HCT116 (cell line): ENCODE measurements around the gene PAN3.

Source experiments
- CEBPB ChIP-seq: IDR thresholded peaks from 2 replicates; pipeline ENCODE4 v1.6.1; 2012; ENCODE audit warnings: low read depth
- CTCF ChIP-seq, 3 experiments: fragments of 200-600 bp in 1 of 3; sonication (generic) in 1 of 3; IDR thresholded peaks in 2 of 3; conservative IDR thresholded peaks in 1 of 3; 2 replicates each; pipeline ENCODE4 v1.5.1; 2012 to 2017; ENCODE audit warnings: low read depth in 2 of 3, low read length in 2 of 3, antibody characterized with exemption in 1 of 3, borderline replicate concordance in 1 of 3, control low read depth in 1 of 3, mild to moderate bottlenecking in 1 of 3, mixed read lengths in 1 of 3, mixed run types in 1 of 3, moderate library complexity in 1 of 3; ENCODE audit not compliant: insufficient read depth in 1 of 3
- EGR1 ChIP-seq: IDR thresholded peaks from 2 replicates; pipeline ENCODE4 v1.6.1; 2012; ENCODE audit warnings: low read depth
- ELF1 ChIP-seq: IDR thresholded peaks from 2 replicates; pipeline ENCODE4 v1.6.1; 2012; ENCODE audit warnings: low read depth, borderline replicate concordance
- EZH2 ChIP-seq: fragments of 200-600 bp; sonication (generic); IDR thresholded peaks from 2 replicates; pipeline ENCODE4 v1.6.1; 2017; ENCODE audit warnings: antibody characterized with exemption, mixed run types
- EZH2phosphoT487 ChIP-seq: fragments of 200-600 bp; IDR thresholded peaks from 2 replicates; pipeline ENCODE4 v1.6.1; 2018; ENCODE audit warnings: antibody characterized with exemption, borderline replicate concordance
- JUND ChIP-seq: IDR thresholded peaks from 2 replicates; pipeline ENCODE4 v1.6.1; 2012
- POLR2AphosphoS5 ChIP-seq: IDR thresholded peaks from 2 replicates; pipeline ENCODE4 v1.6.1; 2011; ENCODE audit warnings: mild to moderate bottlenecking, low read depth, low read length, moderate library complexity
- RAD21 ChIP-seq: IDR thresholded peaks from 2 replicates; pipeline ENCODE4 v1.6.1; 2012; ENCODE audit warnings: low read depth, mild to moderate bottlenecking
- SIN3A ChIP-seq: IDR thresholded peaks from 2 replicates; pipeline ENCODE4 v1.6.1; 2012; ENCODE audit warnings: low read depth
- YY1 ChIP-seq: IDR thresholded peaks from 2 replicates; pipeline ENCODE4 v1.6.1; 2011; ENCODE audit warnings: low read length, low read depth, moderate library complexity, mild to moderate bottlenecking; ENCODE audit not compliant: insufficient replicate concordance; ENCODE audit errors: extremely low read depth
- TF ChIP-seq, protein P1 (sequence below): IDR thresholded peaks from 2 replicates; pipeline ENCODE4 v1.6.1; 2012
- TF ChIP-seq, protein P2 (sequence below): IDR thresholded peaks from 2 replicates; pipeline ENCODE4 v1.6.1; 2012

GRCh38 chr13:28110414-28110813 is 27.9 kb upstream of the PAN3 start:
- TF ChIP-seq, protein P1, sequence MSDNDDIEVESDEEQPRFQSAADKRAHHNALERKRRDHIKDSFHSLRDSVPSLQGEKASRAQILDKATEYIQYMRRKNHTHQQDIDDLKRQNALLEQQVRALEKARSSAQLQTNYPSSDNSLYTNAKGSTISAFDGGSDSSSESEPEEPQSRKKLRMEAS: no peak
- TF ChIP-seq CTCF (IDR thresholded peaks at IDR 0.05 in 2 of 3, conservative IDR thresholded peaks at IDR 0.05 in 1 of 3; ENCODE audit: borderline replicate concordance in 1 of 3, insufficient read depth in 1 of 3, low read depth in 2 of 3, low read length in 2 of 3): no peak
- no peak for TF ChIP-seq CEBPB
- no peak for TF ChIP-seq EZH2phosphoT487
- no peak for TF ChIP-seq YY1
- no peak for TF ChIP-seq POLR2AphosphoS5
- no peak for TF ChIP-seq ELF1
- no peak for TF ChIP-seq SIN3A
- no peak for TF ChIP-seq JUND
- TF ChIP-seq EGR1: no peak
- TF ChIP-seq, protein P2, sequence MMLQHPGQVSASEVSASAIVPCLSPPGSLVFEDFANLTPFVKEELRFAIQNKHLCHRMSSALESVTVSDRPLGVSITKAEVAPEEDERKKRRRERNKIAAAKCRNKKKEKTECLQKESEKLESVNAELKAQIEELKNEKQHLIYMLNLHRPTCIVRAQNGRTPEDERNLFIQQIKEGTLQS: no peak
- TF ChIP-seq EZH2: no peak
- TF ChIP-seq RAD21: no peak
